Measurements from ENCODE around the gene TNFRSF1A.

DNA sequence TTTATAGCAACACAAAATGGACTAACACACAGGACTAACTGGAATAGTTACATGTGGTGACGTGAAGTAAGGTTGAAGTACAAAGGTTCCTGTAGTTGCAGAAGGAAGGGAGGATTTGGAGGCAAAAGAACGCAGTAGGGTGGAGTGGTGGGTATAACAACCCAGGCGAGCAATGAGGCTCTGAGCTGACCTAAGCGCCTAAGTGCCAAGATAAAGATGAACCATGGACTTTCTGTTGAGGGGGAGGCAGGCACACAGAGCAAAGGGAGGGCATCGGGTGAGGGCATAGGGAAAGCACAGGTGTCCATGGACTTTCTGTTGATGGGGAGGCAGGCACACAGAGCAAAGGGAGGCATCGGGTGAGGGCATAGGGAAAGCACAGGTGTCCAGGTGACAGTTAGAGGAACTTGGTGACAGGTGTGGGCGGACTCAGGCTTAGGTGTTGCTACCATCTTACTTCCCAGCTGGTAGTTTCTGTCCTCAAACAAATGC is 18.2 kb upstream of the TNFRSF1A start:
- no peak for TF ChIP-seq POLR2A (IDR thresholded peaks at IDR 0.05; ENCODE audit: low read length)
- TF ChIP-seq GATA1 (IDR thresholded peaks at IDR 0.05; ENCODE audit: low read depth, low read length): no peak

Data from erythroblast (primary cell).